BE2C (cell line): ENCODE results near the gene NT5DC1.

Experiments used
- DNase-seq: peaks from one replicate; pipeline ENCODE4 v3.0.0-alpha.2; 2020
- H3K27me3 ChIP-seq: fragments of 250-450 bp; sonication (Bioruptor Pico); 2 replicates; pipeline ENCODE4 v1.5.1; 2020; ENCODE audit warnings: mild to moderate bottlenecking
- H3K36me3 ChIP-seq: fragments of 250-450 bp; sonication (Bioruptor Pico); 2 replicates; pipeline ENCODE4 v1.5.1; 2020; ENCODE audit warnings: mild to moderate bottlenecking
- H3K4me1 ChIP-seq: fragments of 250-450 bp; sonication (Bioruptor Pico); 2 replicates; pipeline ENCODE4 v1.5.1; 2020
- H3K4me3 ChIP-seq: 2 replicates; pipeline ENCODE4 v1.5.1; 2011; ENCODE audit warnings: low read depth, low read length
- H3K9me3 ChIP-seq: fragments of 250-450 bp; sonication (Bioruptor Pico); 2 replicates; pipeline ENCODE4 v1.5.1; 2020
- CTCF ChIP-seq: IDR thresholded peaks from 2 replicates; pipeline ENCODE4 v1.5.1; 2012; ENCODE audit warnings: mild to moderate bottlenecking, low read depth, low read length

NT5DC1 gene

DNA sequence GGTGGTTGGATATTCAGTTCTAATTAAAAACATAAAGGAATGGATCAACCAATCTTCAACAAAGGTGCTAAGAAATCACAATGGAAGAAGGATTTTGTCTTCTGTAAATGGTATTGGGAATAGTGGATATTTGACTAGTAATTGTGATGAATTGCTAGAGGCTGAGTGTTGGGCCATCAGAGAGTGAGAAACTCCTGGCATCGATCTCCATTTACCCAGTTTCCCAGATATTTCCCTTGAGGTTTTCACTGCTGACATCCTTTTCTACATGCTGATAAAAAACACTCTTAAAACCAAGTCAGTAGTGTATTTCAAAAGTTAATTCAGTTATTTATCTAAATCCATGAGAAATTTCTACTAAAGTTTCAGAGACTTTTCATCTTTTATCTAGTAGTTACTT, 65.7 kb downstream of the NT5DC1 start:
- H3K9me3 ChIP-seq = no peaks in the 10 kb centered on the region
- TF ChIP-seq CTCF = no peak
- no peak overlapping the region for H3K4me3 ChIP-seq
- H3K27me3 ChIP-seq = no peaks in the 10 kb centered on the region
- peaks cover 6% of the 10 kb centered on the region for H3K4me1 ChIP-seq
- no peaks in the 10 kb centered on the region for H3K36me3 ChIP-seq
- DNase-seq = no peak

GRCh38 chr6:116168148-116168547, 67.5 kb downstream of the NT5DC1 start:
- Histone ChIP-seq H3K4me1 (peaks cover 6% of the 10 kb centered on the region), H3K27me3 (no peaks in the 10 kb centered on the region), H3K36me3 (no peaks in the 10 kb centered on the region), H3K4me3 (no peak overlapping the region), H3K9me3 (no peaks in the 10 kb centered on the region)
- DNase-seq = no peak
- TF ChIP-seq CTCF = no peak

DNA sequence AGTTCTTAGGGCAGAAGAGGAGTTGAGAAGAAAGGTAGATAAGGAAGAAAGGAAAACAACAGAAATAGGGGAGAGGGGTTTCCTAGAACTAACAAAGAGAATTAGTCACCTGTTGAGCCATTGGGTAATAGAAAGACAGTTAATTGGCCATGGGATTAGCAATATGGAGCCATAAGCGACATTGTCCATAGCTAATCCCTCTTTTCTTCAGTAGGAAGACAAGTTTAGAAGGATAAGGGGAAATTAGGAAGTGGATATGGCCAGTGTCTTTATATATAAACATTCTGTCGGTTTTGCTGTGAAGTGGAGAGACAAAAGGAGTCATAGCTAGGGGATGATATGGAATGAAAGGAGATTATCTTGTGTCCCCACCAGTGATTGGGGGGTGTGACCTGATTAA, 69.2 kb downstream of the NT5DC1 start:
- TF ChIP-seq CTCF = no peak
- no peaks in the 10 kb centered on the region for H3K36me3 ChIP-seq
- H3K9me3 ChIP-seq = no peaks in the 10 kb centered on the region
- no peak for DNase-seq
- H3K27me3 ChIP-seq = no peaks in the 10 kb centered on the region
- no peak overlapping the region for H3K4me3 ChIP-seq
- peaks cover 6% of the 10 kb centered on the region for H3K4me1 ChIP-seq

DNA sequence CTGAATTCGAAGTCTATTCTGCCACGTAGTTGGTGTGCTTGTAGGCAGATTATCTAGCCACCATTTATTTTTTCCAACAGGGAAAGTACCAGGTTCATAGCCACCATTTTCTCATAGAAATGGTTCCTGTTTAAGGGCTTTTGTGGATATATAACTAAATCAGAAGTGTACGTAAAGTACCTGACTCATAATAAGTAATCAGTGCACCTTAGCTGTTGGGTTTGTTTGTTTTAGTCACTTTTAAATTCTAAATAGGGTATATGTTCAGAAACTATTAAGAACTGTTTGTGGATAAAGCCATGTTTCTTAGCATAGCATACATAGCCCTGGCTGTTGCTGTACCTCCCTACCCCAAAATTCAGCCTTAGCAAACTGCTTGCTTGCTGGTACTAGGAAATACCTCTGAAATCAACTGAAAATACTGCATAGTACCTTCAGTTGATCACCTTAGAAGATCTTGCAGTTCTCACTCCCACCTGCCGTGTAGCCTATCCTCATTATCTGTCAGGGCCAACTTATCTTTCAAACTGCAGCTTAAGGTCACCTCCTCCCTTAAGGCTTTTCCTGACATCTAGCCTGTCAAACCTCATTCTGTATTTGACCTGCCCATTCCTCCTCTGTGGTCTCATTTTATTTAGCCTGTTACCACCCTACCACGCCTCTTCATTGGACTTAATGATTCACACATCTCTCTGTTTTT, 69.9 kb downstream of the NT5DC1 start:
- no peaks in the 10 kb centered on the region; the same call in 1 of the 2 replicates for H3K9me3 ChIP-seq
- no peaks in the 10 kb centered on the region for H3K36me3 ChIP-seq
- peaks cover 5% of the 10 kb centered on the region for H3K4me1 ChIP-seq
- no peak for DNase-seq
- H3K4me3 ChIP-seq = no peak overlapping the region
- TF ChIP-seq CTCF = no peak
- no peaks in the 10 kb centered on the region for H3K27me3 ChIP-seq

GRCh38 chr6:116173928-116174327, 73.3 kb downstream of the NT5DC1 start:
- H3K9me3 ChIP-seq = no peaks in the 10 kb centered on the region; the same call in 1 of the 2 replicates
- TF ChIP-seq CTCF = no peak
- no peak overlapping the region for H3K4me3 ChIP-seq
- DNase-seq = no peak
- no peaks in the 10 kb centered on the region for H3K36me3 ChIP-seq
- H3K4me1 ChIP-seq = no peaks in the 10 kb centered on the region
- no peaks in the 10 kb centered on the region for H3K27me3 ChIP-seq

GRCh38 chr6:116175344-116175743, 74.7 kb downstream of the NT5DC1 start:
- H3K4me1 ChIP-seq = no peaks in the 10 kb centered on the region
- no peaks in the 10 kb centered on the region for H3K36me3 ChIP-seq
- no peak for TF ChIP-seq CTCF
- H3K9me3 ChIP-seq = no peaks in the 10 kb centered on the region; the same call in 1 of the 2 replicates
- H3K27me3 ChIP-seq = no peaks in the 10 kb centered on the region
- H3K4me3 ChIP-seq = no peak overlapping the region
- DNase-seq = no peak
